ENCODE data around the gene C11orf91.
"Not testable (repeated sequence)": the region's sequence is repeated elsewhere in the genome, so short reads cannot be mapped to it uniquely, and the experiment has no call there.

The C11orf91 gene

GRCh38 chr11:33695051-33695566 is 5.5 kb downstream of the C11orf91 start:
- DNase-seq = no peak

GRCh38 chr11:33694346-33695050 is 6.1 kb downstream of the C11orf91 start:
- no peak for DNase-seq

GRCh38 chr11:33692541-33692940 is 8.1 kb downstream of the C11orf91 start:
- no peak for DNase-seq

GRCh38 chr11:33692013-33692504 is 8.6 kb downstream of the C11orf91 start:
- no peak for DNase-seq

GRCh38 chr11:33691066-33691864 is 9.4 kb downstream of the C11orf91 start:
- no peak for DNase-seq

- no peak for DNase-seq
These were observed 10.1 kb downstream of the C11orf91 start for GRCh38 chr11:33690290-33691065.

GRCh38 chr11:33689501-33689900 is 11.1 kb downstream of the C11orf91 start:
- DNase-seq = no peak

- DNase-seq = no peak
These were observed 11.5 kb downstream of the C11orf91 start for GRCh38 chr11:33689085-33689484.

GRCh38 chr11:33687733-33688479 is 12.7 kb downstream of the C11orf91 start:
- no peak for DNase-seq

GRCh38 chr11:33685082-33685481 is 15.5 kb downstream of the C11orf91 start:
- DNase-seq = no peak

- no peak for DNase-seq
These were observed 16.5 kb downstream of the C11orf91 start for GRCh38 chr11:33684003-33684706.

GRCh38 chr11:33682446-33682845 is 18.2 kb downstream of the C11orf91 start:
- DNase-seq = no peak

GRCh38 chr11:33682019-33682418 is 18.6 kb downstream of the C11orf91 start:
- no peak for DNase-seq

- not testable (repeated sequence) for DNase-seq
These were observed 22.0 kb downstream of the C11orf91 start for GRCh38 chr11:33678616-33679015.

- DNase-seq = no peak
These were observed 26.4 kb downstream of the C11orf91 start for GRCh38 chr11:33674035-33674814.

GRCh38 chr11:33672273-33672672 is 28.4 kb downstream of the C11orf91 start:
- no peak for DNase-seq

- no peak for DNase-seq
These were observed 30.2 kb downstream of the C11orf91 start for GRCh38 chr11:33670250-33671011.

GRCh38 chr11:33669598-33670249 is 30.9 kb downstream of the C11orf91 start:
- no peak for DNase-seq

GRCh38 chr11:33668951-33669596 is 31.6 kb downstream of the C11orf91 start:
- no peak for DNase-seq

Measured in stimulated activated naive CD4-positive, alpha-beta T cell treated with Interleukin-2 at 50 U/mL for 16 hours (primary cell).